Uterus (tissue), 4 donors: ENCODE data around the gene DPH1. TPM values are rescaled to one million over a fixed set of nuclear protein-coding genes. Genes with fewer than 3 reads are reported as not detected.

ENCODE experiments used
- DNase-seq, 2 donors: peaks; one replicate each; pipeline ENCODE4 v3.0.0-alpha.2; 2019 to 2020
- H3K27ac ChIP-seq, 2 donors: fragments of 200-600 bp; sonication (generic); 1 replicate in 1 of 2; 2 replicates in 1 of 2; pipeline ENCODE4 v1.5.1; 2016 to 2018
- H3K27me3 ChIP-seq, 2 donors: fragments of 200-600 bp; sonication (generic); one replicate each; pipeline ENCODE4 v1.5.1; 2018 to 2019; ENCODE audit warnings: control low read depth in 1 of 2
- H3K36me3 ChIP-seq, 2 donors: fragments of 200-600 bp; sonication (generic); one replicate each; pipeline ENCODE4 v1.5.1; 2019; ENCODE audit warnings: control low read depth in 1 of 2
- H3K4me1 ChIP-seq, 2 donors: fragments of 200-600 bp; sonication (generic); one replicate each; pipeline ENCODE4 v1.5.1; 2018 to 2019; ENCODE audit warnings: control low read depth in 1 of 2
- H3K4me3 ChIP-seq, 2 donors: fragments of 200-600 bp; sonication (generic); 1 replicate in 1 of 2; 2 replicates in 1 of 2; pipeline ENCODE4 v1.5.1; 2018 to 2019; ENCODE audit warnings: mild to moderate bottlenecking in 1 of 2
- H3K9me3 ChIP-seq, 2 donors: fragments of 200-600 bp; sonication (generic); one replicate each; pipeline ENCODE4 v1.5.1; 2019; ENCODE audit warnings: control low read depth in 1 of 2
- CTCF ChIP-seq, 4 experiments: fragments of 200-600 bp in 2 of 4; fragments of 450-650 bp in 2 of 4; sonication (generic) in 2 of 4; IDR thresholded peaks; one replicate each; pipeline ENCODE4 v1.5.1; 2016 to 2019; ENCODE audit warnings: antibody characterized with exemption in 4 of 4, mild to moderate bottlenecking in 2 of 4, moderate library complexity in 1 of 4
- POLR2A ChIP-seq, 2 donors: fragments of 450-650 bp; IDR thresholded peaks; one replicate each; pipeline ENCODE4 v1.6.1; 2016; ENCODE audit warnings: antibody characterized with exemption in 2 of 2, mild to moderate bottlenecking in 1 of 2, moderate library complexity in 1 of 2
- intact Hi-C: fragments of 100-400 bp; cut with DNase I; formaldehyde crosslinking; loops from one replicate; pipeline ENCODE4 v1.15.1; 2023; ENCODE audit warnings: low total_unique reads
- total RNA-seq, 4 donors: library from RNA; depleted of rRNA in 3 of 4; stranded (reverse); fragments of >200 nt in 3 of 4; gene quantifications; one replicate each; pipeline versions ENCODE4 v1.1.0 to v1.2.4, GENCODE V29; 2014 to 2023
- donor health status: DM: yes; HTN: yes; CAD: no.

Gene DPH1
- total RNA-seq, 4 donors from 2014 or later: 26.8 to 121 (median 49.1) TPM

- H3K4me1 ChIP-seq: peaks cover 4 to 27% of the 10 kb centered on the region in 2 donors
- peak in 1 of 2 donors; percentile 35 for DNase-seq
- intact Hi-C loops: no loop called here
- no peaks in the 10 kb centered on the region for H3K9me3 ChIP-seq
- H3K36me3 ChIP-seq: no peaks in the 10 kb centered on the region
- H3K27ac ChIP-seq: peak overlapping the region; percentile 87 to 93
- no peak for TF ChIP-seq CTCF (IDR thresholded peaks at IDR 0.05)
- no peak for TF ChIP-seq POLR2A (IDR thresholded peaks at IDR 0.05)
- no peak overlapping the region for H3K4me3 ChIP-seq
- no peaks in the 10 kb centered on the region for H3K27me3 ChIP-seq
These were observed 45.0 kb downstream of the DPH1 start for GRCh38 chr17:2074919-2075318.

- H3K9me3 ChIP-seq: no peaks in the 10 kb centered on the region
- no peak overlapping the region for H3K4me3 ChIP-seq
- peak; percentile 67 to 76 for DNase-seq
- no peaks in the 10 kb centered on the region for H3K36me3 ChIP-seq
- TF ChIP-seq CTCF (IDR thresholded peaks at IDR 0.05): peak in 2 of 4 experiments; percentile 18 to 37
- TF ChIP-seq POLR2A (IDR thresholded peaks at IDR 0.05): no peak
- peaks cover 4 to 27% of the 10 kb centered on the region in 2 donors for H3K4me1 ChIP-seq
- H3K27me3 ChIP-seq: no peaks in the 10 kb centered on the region
- peak overlapping the region; percentile 87 to 93 for H3K27ac ChIP-seq
- intact Hi-C loops: no loop called here
These were observed 45.6 kb downstream of the DPH1 start for GRCh38 chr17:2075336-2076086.

GRCh38 chr17:2076087-2076984 is 46.4 kb downstream of the DPH1 start:
- no peaks in the 10 kb centered on the region for H3K27me3 ChIP-seq
- H3K4me3 ChIP-seq: no peak overlapping the region
- TF ChIP-seq CTCF (IDR thresholded peaks at IDR 0.05): no peak
- TF ChIP-seq POLR2A (IDR thresholded peaks at IDR 0.05): no peak
- intact Hi-C loops: no loop called here
- peaks cover 4 to 25% of the 10 kb centered on the region in 2 donors for H3K4me1 ChIP-seq
- DNase-seq: peak in 1 of 2 donors; percentile 44
- H3K36me3 ChIP-seq: no peaks in the 10 kb centered on the region
- peak overlapping the region; percentile 87 to 93 for H3K27ac ChIP-seq
- H3K9me3 ChIP-seq: no peaks in the 10 kb centered on the region

GRCh38 chr17:2077040-2077439 is 47.1 kb downstream of the DPH1 start:
- intact Hi-C loops: no loop called here
- H3K4me3 ChIP-seq: no peak overlapping the region
- TF ChIP-seq POLR2A (IDR thresholded peaks at IDR 0.05) (no peak), CTCF (IDR thresholded peaks at IDR 0.05) (no peak)
- no peaks in the 10 kb centered on the region for H3K36me3 ChIP-seq
- no peaks in the 10 kb centered on the region for H3K27me3 ChIP-seq
- DNase-seq: no peak
- no peaks in the 10 kb centered on the region for H3K9me3 ChIP-seq
- peak overlapping the region; percentile 87 to 93 for H3K27ac ChIP-seq
- H3K4me1 ChIP-seq: peaks cover 4 to 20% of the 10 kb centered on the region in 2 donors

- no peak for TF ChIP-seq POLR2A (IDR thresholded peaks at IDR 0.05)
- TF ChIP-seq CTCF (IDR thresholded peaks at IDR 0.05): no peak
- peaks cover 8 to 12% of the 10 kb centered on the region in 2 donors for H3K4me1 ChIP-seq
- no peaks in the 10 kb centered on the region for H3K9me3 ChIP-seq
- H3K4me3 ChIP-seq: no peak overlapping the region
- H3K27me3 ChIP-seq: no peaks in the 10 kb centered on the region
- peak overlapping the region; percentile 85 to 89 for H3K27ac ChIP-seq
- no peaks in the 10 kb centered on the region for H3K36me3 ChIP-seq
- DNase-seq: peak in 1 of 2 donors; percentile 31
- intact Hi-C loops: no loop called here
These were observed 51.6 kb downstream of the DPH1 start for GRCh38 chr17:2081564-2081963.
